ENCODE data around the gene STPG4.

Gene STPG4

DNA sequence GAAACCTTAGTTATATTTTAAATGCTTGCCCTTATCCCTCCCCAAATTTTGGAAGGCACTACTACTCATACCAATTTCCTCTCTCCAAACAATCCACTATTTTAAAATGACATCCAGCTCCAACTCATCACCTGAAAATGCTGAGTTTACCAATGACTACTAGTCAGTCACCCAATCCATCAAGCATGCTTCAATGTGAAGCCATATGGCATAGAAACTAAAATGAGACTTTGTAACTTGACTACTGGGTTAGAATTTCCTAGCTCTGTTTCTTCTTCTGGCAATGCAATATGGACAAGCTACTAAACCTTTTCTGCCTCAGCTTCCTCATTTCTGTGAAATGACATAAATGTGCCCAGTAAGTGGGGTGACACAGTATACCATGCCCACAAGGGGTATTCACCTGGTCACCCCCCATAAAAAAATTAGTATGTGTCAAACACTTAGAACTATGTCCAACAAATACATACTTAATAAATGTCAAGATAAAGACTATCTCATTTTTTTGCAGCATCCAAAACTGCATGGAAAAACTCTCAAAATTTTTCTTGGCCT is 10.0 kb upstream of the STPG4 start:
- H3K4ac ChIP-seq (ENCODE audit: low read depth in 1 of 2, low read length in 2 of 2): no peak overlapping the region
- H4K91ac ChIP-seq (ENCODE audit: low read length): no peak overlapping the region
- H2AK5ac ChIP-seq (ENCODE audit: low read length, severe bottlenecking): no peak overlapping the region
- H2AFZ ChIP-seq (ENCODE audit: low read depth, low read length): no peak overlapping the region
- H2BK15ac ChIP-seq (ENCODE audit: low read depth, poor library complexity, severe bottlenecking): no peak overlapping the region
- H3K27ac ChIP-seq (ENCODE audit: low read length, poor library complexity, severe bottlenecking): peak overlapping the region; percentile 53
- H3K14ac ChIP-seq (ENCODE audit: low read length in 2 of 2): no peak overlapping the region
- H3K79me1 ChIP-seq (replicated peaks; ENCODE audit: low read length, poor library complexity, severe bottlenecking): no peaks in the 10 kb centered on the region
- H3K36me3 ChIP-seq (ENCODE audit: control insufficient read depth in 1 of 2, insufficient read depth in 2 of 2, low read depth in 1 of 2, low read length in 2 of 2): peaks cover 12 to 87% of the 10 kb centered on the region in 2 experiments
- no peak overlapping the region for H2BK120ac ChIP-seq (ENCODE audit: low read depth, low read length)
- no peak overlapping the region for H2BK5ac ChIP-seq (ENCODE audit: low read depth, low read length, poor library complexity, severe bottlenecking)
- no peaks in the 10 kb centered on the region for H3K9me3 ChIP-seq (ENCODE audit: control insufficient read depth, low read length)
- no peak overlapping the region for H4K8ac ChIP-seq (ENCODE audit: low read length)
- no peak overlapping the region for H3K9ac ChIP-seq (ENCODE audit: low read length)
- H3K23ac ChIP-seq (ENCODE audit: low read length in 2 of 2): no peak overlapping the region
- H3K18ac ChIP-seq (ENCODE audit: low read depth in 1 of 2, low read length in 2 of 2): no peak overlapping the region
- H3K27me3 ChIP-seq (ENCODE audit: control insufficient read depth in 1 of 2, insufficient read depth in 1 of 2, low read length in 2 of 2): no peaks in the 10 kb centered on the region
- H3K4me1 ChIP-seq (ENCODE audit: control insufficient read depth, insufficient read depth, low read depth, low read length): peaks cover 4% of the 10 kb centered on the region
- H2BK12ac ChIP-seq (ENCODE audit: low read length in 2 of 2): no peak overlapping the region
- no peak overlapping the region for H3K4me2 ChIP-seq (ENCODE audit: low read length, poor library complexity, severe bottlenecking)
- H3K4me3 ChIP-seq (ENCODE audit: insufficient read depth in 1 of 2, low read depth in 1 of 2, low read length in 2 of 2): no peak overlapping the region
- DNase-seq: no peak

DNA sequence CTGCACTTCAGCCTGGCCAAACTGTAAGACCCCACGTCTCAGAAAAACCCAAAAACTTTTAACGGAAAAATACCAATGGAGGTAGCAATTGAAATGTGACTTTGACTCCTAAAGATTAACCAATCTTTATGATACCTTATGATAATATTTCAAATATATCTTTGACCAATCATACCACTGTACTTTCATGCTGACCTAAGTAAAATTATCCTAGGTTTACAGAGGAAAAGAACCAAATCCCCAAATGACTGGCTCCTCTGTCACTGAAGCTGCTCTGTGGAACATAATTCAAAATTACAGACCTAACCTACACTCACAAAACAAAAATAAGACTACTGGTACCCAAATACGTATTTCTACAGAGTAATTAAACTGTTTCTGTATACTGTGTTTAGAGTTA is 7.7 kb upstream of the STPG4 start:
- Histone ChIP-seq H3K23ac (ENCODE audit: low read length in 2 of 2) (no peak overlapping the region), H3K14ac (ENCODE audit: low read length in 2 of 2) (no peak overlapping the region), H3K18ac (ENCODE audit: low read depth in 1 of 2, low read length in 2 of 2) (no peak overlapping the region), H3K4me1 (ENCODE audit: control insufficient read depth, insufficient read depth, low read depth, low read length) (peaks cover 6% of the 10 kb centered on the region), H2AFZ (ENCODE audit: low read depth, low read length) (no peak overlapping the region), H2BK5ac (ENCODE audit: low read depth, low read length, poor library complexity, severe bottlenecking) (no peak overlapping the region), H3K9ac (ENCODE audit: low read length) (no peak overlapping the region), H3K36me3 (ENCODE audit: control insufficient read depth in 1 of 2, insufficient read depth in 2 of 2, low read depth in 1 of 2, low read length in 2 of 2) (peaks cover 19 to 88% of the 10 kb centered on the region in 2 experiments), H3K27ac (ENCODE audit: low read length, poor library complexity, severe bottlenecking) (peak overlapping the region; percentile 32), H3K4me2 (ENCODE audit: low read length, poor library complexity, severe bottlenecking) (no peak overlapping the region), H3K27me3 (ENCODE audit: control insufficient read depth in 1 of 2, insufficient read depth in 1 of 2, low read length in 2 of 2) (no peaks in the 10 kb centered on the region), H4K91ac (ENCODE audit: low read length) (no peak overlapping the region), H3K4me3 (ENCODE audit: insufficient read depth in 1 of 2, low read depth in 1 of 2, low read length in 2 of 2) (no peak overlapping the region), H3K9me3 (ENCODE audit: control insufficient read depth, low read length) (no peaks in the 10 kb centered on the region), H2AK5ac (ENCODE audit: low read length, severe bottlenecking) (no peak overlapping the region), H4K8ac (ENCODE audit: low read length) (no peak overlapping the region), H2BK12ac (ENCODE audit: low read length in 2 of 2) (no peak overlapping the region), H2BK15ac (ENCODE audit: low read depth, poor library complexity, severe bottlenecking) (no peak overlapping the region), H3K79me1 (replicated peaks; ENCODE audit: low read length, poor library complexity, severe bottlenecking) (no peaks in the 10 kb centered on the region), H3K4ac (ENCODE audit: low read depth in 1 of 2, low read length in 2 of 2) (no peak overlapping the region), H2BK120ac (ENCODE audit: low read depth, low read length) (no peak overlapping the region)
- 100% methylated on average over 2 of the region's 3 CpGs for WGBS
- no peak for DNase-seq

DNA sequence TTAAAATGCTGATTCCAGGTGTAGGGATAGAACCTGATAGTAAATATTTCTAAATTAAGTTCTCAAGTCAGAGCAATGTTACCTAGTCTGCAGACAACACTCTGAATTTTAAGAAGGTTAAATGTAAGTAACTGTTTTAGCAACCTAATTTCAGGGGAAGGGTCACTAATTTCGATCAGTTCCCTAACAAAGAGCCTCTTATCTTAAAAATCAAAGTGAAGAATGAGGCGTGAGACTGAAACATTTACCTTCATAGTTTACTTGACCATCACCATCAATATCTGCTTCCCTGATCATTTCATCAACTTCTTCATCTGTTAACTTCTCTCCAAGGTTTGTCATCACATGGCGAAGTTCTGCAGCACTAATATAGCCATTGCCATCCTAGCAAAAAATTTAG is 6.4 kb upstream of the STPG4 start:
- Histone ChIP-seq H3K27me3 (ENCODE audit: control insufficient read depth in 1 of 2, insufficient read depth in 1 of 2, low read length in 2 of 2) (no peaks in the 10 kb centered on the region), H3K9ac (ENCODE audit: low read length) (no peak overlapping the region), H3K14ac (ENCODE audit: low read length in 2 of 2) (no peak overlapping the region), H3K79me1 (replicated peaks; ENCODE audit: low read length, poor library complexity, severe bottlenecking) (no peaks in the 10 kb centered on the region), H3K36me3 (ENCODE audit: control insufficient read depth in 1 of 2, insufficient read depth in 2 of 2, low read depth in 1 of 2, low read length in 2 of 2) (peaks cover 19 to 89% of the 10 kb centered on the region in 2 experiments), H3K4me1 (ENCODE audit: control insufficient read depth, insufficient read depth, low read depth, low read length) (peaks cover 6% of the 10 kb centered on the region), H3K4me2 (ENCODE audit: low read length, poor library complexity, severe bottlenecking) (no peak overlapping the region), H2BK5ac (ENCODE audit: low read depth, low read length, poor library complexity, severe bottlenecking) (no peak overlapping the region), H2AK5ac (ENCODE audit: low read length, severe bottlenecking) (no peak overlapping the region), H3K23ac (ENCODE audit: low read length in 2 of 2) (no peak overlapping the region), H3K9me3 (ENCODE audit: control insufficient read depth, low read length) (no peaks in the 10 kb centered on the region), H4K8ac (ENCODE audit: low read length) (no peak overlapping the region), H2BK12ac (ENCODE audit: low read length in 2 of 2) (no peak overlapping the region), H2AFZ (ENCODE audit: low read depth, low read length) (no peak overlapping the region), H2BK15ac (ENCODE audit: low read depth, poor library complexity, severe bottlenecking) (no peak overlapping the region), H3K27ac (ENCODE audit: low read length, poor library complexity, severe bottlenecking) (no peak overlapping the region), H2BK120ac (ENCODE audit: low read depth, low read length) (no peak overlapping the region), H4K91ac (ENCODE audit: low read length) (no peak overlapping the region), H3K4ac (ENCODE audit: low read depth in 1 of 2, low read length in 2 of 2) (no peak overlapping the region), H3K18ac (ENCODE audit: low read depth in 1 of 2, low read length in 2 of 2) (no peak overlapping the region), H3K4me3 (ENCODE audit: insufficient read depth in 1 of 2, low read depth in 1 of 2, low read length in 2 of 2) (no peak overlapping the region)
- DNase-seq: no peak
- WGBS: 90% methylated on average over 2 of the region's 3 CpGs

DNA sequence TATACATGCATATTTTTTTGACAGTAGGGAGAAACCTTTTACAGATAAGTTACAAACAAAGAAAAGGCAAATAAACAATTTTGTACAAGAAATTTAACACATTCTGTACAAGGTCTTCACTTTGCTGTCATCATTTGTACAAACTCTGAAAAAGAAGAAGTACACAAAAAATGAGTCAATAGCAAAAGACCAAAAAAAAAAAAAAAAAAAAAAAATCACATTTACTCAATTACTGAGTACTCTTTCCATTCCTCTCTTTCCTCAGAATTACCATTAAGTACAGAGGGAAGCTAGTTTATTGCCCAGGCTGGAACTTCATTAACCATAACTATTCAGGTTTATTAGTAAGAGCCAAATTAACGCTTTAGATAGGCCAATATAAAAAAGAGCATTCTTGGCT is 5.6 kb upstream of the STPG4 start:
- DNase-seq: no peak
- no peak overlapping the region for H2BK120ac ChIP-seq (ENCODE audit: low read depth, low read length)
- no peak overlapping the region for H2BK12ac ChIP-seq (ENCODE audit: low read length in 2 of 2)
- no peak overlapping the region for H3K4me3 ChIP-seq (ENCODE audit: insufficient read depth in 1 of 2, low read depth in 1 of 2, low read length in 2 of 2)
- H3K4me2 ChIP-seq (ENCODE audit: low read length, poor library complexity, severe bottlenecking): no peak overlapping the region
- no peak overlapping the region for H3K27ac ChIP-seq (ENCODE audit: low read length, poor library complexity, severe bottlenecking)
- H3K79me1 ChIP-seq (replicated peaks; ENCODE audit: low read length, poor library complexity, severe bottlenecking): no peaks in the 10 kb centered on the region
- peaks cover 20 to 82% of the 10 kb centered on the region in 2 experiments for H3K36me3 ChIP-seq (ENCODE audit: control insufficient read depth in 1 of 2, insufficient read depth in 2 of 2, low read depth in 1 of 2, low read length in 2 of 2)
- no peak overlapping the region for H3K4ac ChIP-seq (ENCODE audit: low read depth in 1 of 2, low read length in 2 of 2)
- H2BK15ac ChIP-seq (ENCODE audit: low read depth, poor library complexity, severe bottlenecking): no peak overlapping the region
- H3K14ac ChIP-seq (ENCODE audit: low read length in 2 of 2): no peak overlapping the region
- WGBS: no CpG with 5 or more reads among the region's 1 CpG
- no peak overlapping the region for H3K9ac ChIP-seq (ENCODE audit: low read length)
- peaks cover 6% of the 10 kb centered on the region for H3K4me1 ChIP-seq (ENCODE audit: control insufficient read depth, insufficient read depth, low read depth, low read length)
- H3K18ac ChIP-seq (ENCODE audit: low read depth in 1 of 2, low read length in 2 of 2): no peak overlapping the region
- H4K91ac ChIP-seq (ENCODE audit: low read length): no peak overlapping the region
- H2AFZ ChIP-seq (ENCODE audit: low read depth, low read length): no peak overlapping the region
- H4K8ac ChIP-seq (ENCODE audit: low read length): no peak overlapping the region
- H2BK5ac ChIP-seq (ENCODE audit: low read depth, low read length, poor library complexity, severe bottlenecking): no peak overlapping the region
- no peak overlapping the region for H3K23ac ChIP-seq (ENCODE audit: low read length in 2 of 2)
- H2AK5ac ChIP-seq (ENCODE audit: low read length, severe bottlenecking): no peak overlapping the region
- no peaks in the 10 kb centered on the region for H3K27me3 ChIP-seq (ENCODE audit: control insufficient read depth in 1 of 2, insufficient read depth in 1 of 2, low read length in 2 of 2)
- H3K9me3 ChIP-seq (ENCODE audit: control insufficient read depth, low read length): no peaks in the 10 kb centered on the region
